ENCODE measurements around the gene IST1. TPM values are rescaled to one million over a fixed set of nuclear protein-coding genes. Genes with fewer than 3 reads are reported as not detected.

IST1 gene
- total and polyA plus RNA-seq, 4 donors = 33.8 to 95.3 (median 53.5) TPM

- no peak for DNase-seq (ENCODE audit: low spot score)
- no peak for TF ChIP-seq TAF1 (conservative IDR thresholded peaks at IDR 0.05)
- WGBS = 87% methylated on average over 10 of the region's 10 CpGs
- H3K9me3 ChIP-seq (ENCODE audit: control insufficient read depth in 4 of 4, low read length in 3 of 4) = no peaks in the 10 kb centered on the region
- no peak overlapping the region for H3K4me3 ChIP-seq (ENCODE audit: low read depth in 1 of 3, low read length in 3 of 3)
- no peaks in the 10 kb centered on the region for H3K4me1 ChIP-seq (ENCODE audit: control insufficient read depth in 4 of 4, insufficient read depth in 4 of 4, low read length in 3 of 4)
- H3K36me3 ChIP-seq (ENCODE audit: control insufficient read depth in 4 of 4, insufficient read depth in 3 of 4, low read depth in 1 of 4, low read length in 3 of 4) = peaks cover 3 to 22% (median 12%) of the 10 kb centered on the region in 4 donors
- no peak overlapping the region for H3K9ac ChIP-seq (ENCODE audit: low read depth in 1 of 2, low read length in 2 of 2)
- H3K27ac ChIP-seq (ENCODE audit: low read depth in 1 of 2, low read length in 2 of 2) = no peak overlapping the region
- H3K27me3 ChIP-seq (ENCODE audit: control insufficient read depth in 4 of 4, insufficient read depth in 4 of 4, low read length in 3 of 4) = no peaks in the 10 kb centered on the region
Measured at GRCh38 chr16:71937868-71938510, 42.7 kb downstream of the IST1 start.

- DNase-seq (ENCODE audit: low spot score) = no peak
- H3K9me3 ChIP-seq (ENCODE audit: control insufficient read depth in 4 of 4, low read length in 3 of 4) = no peaks in the 10 kb centered on the region
- TF ChIP-seq EGR1 (IDR thresholded peaks at IDR 0.05; ENCODE audit: low read depth in 2 of 2) = no peak
- H3K27me3 ChIP-seq (ENCODE audit: control insufficient read depth in 4 of 4, insufficient read depth in 4 of 4, low read length in 3 of 4) = no peaks in the 10 kb centered on the region
- H3K4me3 ChIP-seq (ENCODE audit: low read depth in 1 of 3, low read length in 3 of 3) = no peak overlapping the region
- 54% methylated on average over 2 of the region's 2 CpGs for WGBS
- H3K4me1 ChIP-seq (ENCODE audit: control insufficient read depth in 4 of 4, insufficient read depth in 4 of 4, low read length in 3 of 4) = no peaks in the 10 kb centered on the region
- H3K9ac ChIP-seq (ENCODE audit: low read depth in 1 of 2, low read length in 2 of 2) = no peak overlapping the region
- peaks cover 0 to 4% (median under 1%) of the 10 kb centered on the region in 4 donors for H3K36me3 ChIP-seq (ENCODE audit: control insufficient read depth in 4 of 4, insufficient read depth in 3 of 4, low read depth in 1 of 4, low read length in 3 of 4)
- no peak overlapping the region for H3K27ac ChIP-seq (ENCODE audit: low read depth in 1 of 2, low read length in 2 of 2)
Measured at GRCh38 chr16:71943887-71944286, 48.6 kb downstream of the IST1 start.

GRCh38 chr16:71945616-71946015 lies 50.3 kb downstream of the IST1 start:
- H3K27me3 ChIP-seq (ENCODE audit: control insufficient read depth in 4 of 4, insufficient read depth in 4 of 4, low read length in 3 of 4) = no peaks in the 10 kb centered on the region
- H3K9me3 ChIP-seq (ENCODE audit: control insufficient read depth in 4 of 4, low read length in 3 of 4) = no peaks in the 10 kb centered on the region
- no peak for DNase-seq (ENCODE audit: low spot score)
- H3K27ac ChIP-seq (ENCODE audit: low read depth in 1 of 2, low read length in 2 of 2) = no peak overlapping the region
- no peak overlapping the region for H3K4me3 ChIP-seq (ENCODE audit: low read depth in 1 of 3, low read length in 3 of 3)
- no peak overlapping the region for H3K9ac ChIP-seq (ENCODE audit: low read depth in 1 of 2, low read length in 2 of 2)
- TF ChIP-seq RXRA (IDR thresholded peaks at IDR 0.05) (no peak), YY1 (IDR thresholded peaks at IDR 0.05) (no peak), ZBTB33 (IDR thresholded peaks at IDR 0.05) (no peak), RAD21 (IDR thresholded peaks at IDR 0.05) (no peak), ATF3 (IDR thresholded peaks at IDR 0.05) (no peak), FOXA2 (IDR thresholded peaks at IDR 0.05) (no peak)
- H3K36me3 ChIP-seq (ENCODE audit: control insufficient read depth in 4 of 4, insufficient read depth in 3 of 4, low read depth in 1 of 4, low read length in 3 of 4) = peaks cover 0 to 4% (median 0%) of the 10 kb centered on the region in 4 donors
- no peaks in the 10 kb centered on the region for H3K4me1 ChIP-seq (ENCODE audit: control insufficient read depth in 4 of 4, insufficient read depth in 4 of 4, low read length in 3 of 4)
- WGBS = 70% methylated on average over 6 of the region's 6 CpGs

GRCh38 chr16:71952825-71953224 lies 57.5 kb downstream of the IST1 start:
- Histone ChIP-seq H3K4me3 (ENCODE audit: low read depth in 1 of 3, low read length in 3 of 3) (no peak overlapping the region), H3K4me1 (ENCODE audit: control insufficient read depth in 4 of 4, insufficient read depth in 4 of 4, low read length in 3 of 4) (no peaks in the 10 kb centered on the region), H3K36me3 (ENCODE audit: control insufficient read depth in 4 of 4, insufficient read depth in 3 of 4, low read depth in 1 of 4, low read length in 3 of 4) (no peaks in the 10 kb centered on the region), H3K27ac (ENCODE audit: low read depth in 1 of 2, low read length in 2 of 2) (no peak overlapping the region), H3K9me3 (ENCODE audit: control insufficient read depth in 4 of 4, low read length in 3 of 4) (no peaks in the 10 kb centered on the region), H3K9ac (ENCODE audit: low read depth in 1 of 2, low read length in 2 of 2) (no peak overlapping the region), H3K27me3 (ENCODE audit: control insufficient read depth in 4 of 4, insufficient read depth in 4 of 4, low read length in 3 of 4) (no peaks in the 10 kb centered on the region)
- WGBS = 64% methylated on average over 5 of the region's 5 CpGs
- TF ChIP-seq GABPA (IDR thresholded peaks at IDR 0.05 in 1 of 2, conservative IDR thresholded peaks at IDR 0.05 in 1 of 2) (no peak), FOXA1 (IDR thresholded peaks at IDR 0.05) (no peak), HNF4A (conservative IDR thresholded peaks at IDR 0.05) (no peak), JUND (IDR thresholded peaks at IDR 0.05) (no peak), MAX (IDR thresholded peaks at IDR 0.05) (no peak), SP1 (IDR thresholded peaks at IDR 0.05) (no peak), TAF1 (conservative IDR thresholded peaks at IDR 0.05) (no peak), CTCF (IDR thresholded peaks at IDR 0.05; ENCODE audit: low read depth, low read length, missing input control) (no peak), RAD21 (IDR thresholded peaks at IDR 0.05) (no peak), FOXA2 (IDR thresholded peaks at IDR 0.05) (no peak), YY1 (IDR thresholded peaks at IDR 0.05) (no peak), ZBTB33 (IDR thresholded peaks at IDR 0.05) (no peak)
- DNase-seq (ENCODE audit: low spot score) = no peak
